NCI-H1694 treated with DMSO at 0.1 percent for 48 hours (cell line): ENCODE measurements around the gene VILL.
A peak's percentile ranks its signal among the peaks of the same experiment; 100 is the strongest.
"Not testable (repeated sequence)": the region's sequence is repeated elsewhere in the genome, so short reads cannot be mapped to it uniquely, and the experiment has no call there.

Source experiments
- DNase-seq: peaks from one replicate; lab custom pipeline; 2025; lab: John Stamatoyannopoulos, UW

The VILL gene

GRCh38 chr3:37963635-37964034, 27.0 kb upstream of the VILL start:
- no peak for DNase-seq

GRCh38 chr3:37964146-37964545, 26.4 kb upstream of the VILL start:
- DNase-seq = no peak

- no peak for DNase-seq
These were observed 25.9 kb upstream of the VILL start for GRCh38 chr3:37964716-37965115.

- no peak for DNase-seq
These were observed 23.2 kb upstream of the VILL start for GRCh38 chr3:37967260-37967881.

GRCh38 chr3:37968199-37968598, 22.4 kb upstream of the VILL start:
- DNase-seq = no peak

GRCh38 chr3:37968813-37969595, 21.6 kb upstream of the VILL start:
- no peak for DNase-seq

- DNase-seq = no peak
These were observed 20.9 kb upstream of the VILL start for GRCh38 chr3:37969596-37970100.

- no peak for DNase-seq
These were observed 19.8 kb upstream of the VILL start for GRCh38 chr3:37970802-37971201.

GRCh38 chr3:37971467-37971866, 19.1 kb upstream of the VILL start:
- peak; percentile 48 for DNase-seq

GRCh38 chr3:37972056-37972455, 18.5 kb upstream of the VILL start:
- DNase-seq = not testable (repeated sequence)

GRCh38 chr3:37973246-37974054, 17.1 kb upstream of the VILL start:
- DNase-seq = peak; percentile 65

- DNase-seq = peak; percentile 83
These were observed 16.2 kb upstream of the VILL start for GRCh38 chr3:37974121-37975083.

GRCh38 chr3:37979541-37980461, 10.8 kb upstream of the VILL start:
- DNase-seq = no peak

- DNase-seq = no peak
These were observed 9.9 kb upstream of the VILL start for GRCh38 chr3:37980462-37981347.

- no peak for DNase-seq
These were observed 9.3 kb upstream of the VILL start for GRCh38 chr3:37981348-37981664.

GRCh38 chr3:37982331-37982730, 8.3 kb upstream of the VILL start:
- no peak for DNase-seq

GRCh38 chr3:37984051-37984450, 6.5 kb upstream of the VILL start:
- DNase-seq = no peak

- no peak for DNase-seq
These were observed 6.0 kb upstream of the VILL start for GRCh38 chr3:37984596-37984995.

- DNase-seq = no peak
These were observed 4.8 kb upstream of the VILL start for GRCh38 chr3:37985637-37986320.
